Measurements from ENCODE around the gene SPI1.

SPI1 gene

DNA sequence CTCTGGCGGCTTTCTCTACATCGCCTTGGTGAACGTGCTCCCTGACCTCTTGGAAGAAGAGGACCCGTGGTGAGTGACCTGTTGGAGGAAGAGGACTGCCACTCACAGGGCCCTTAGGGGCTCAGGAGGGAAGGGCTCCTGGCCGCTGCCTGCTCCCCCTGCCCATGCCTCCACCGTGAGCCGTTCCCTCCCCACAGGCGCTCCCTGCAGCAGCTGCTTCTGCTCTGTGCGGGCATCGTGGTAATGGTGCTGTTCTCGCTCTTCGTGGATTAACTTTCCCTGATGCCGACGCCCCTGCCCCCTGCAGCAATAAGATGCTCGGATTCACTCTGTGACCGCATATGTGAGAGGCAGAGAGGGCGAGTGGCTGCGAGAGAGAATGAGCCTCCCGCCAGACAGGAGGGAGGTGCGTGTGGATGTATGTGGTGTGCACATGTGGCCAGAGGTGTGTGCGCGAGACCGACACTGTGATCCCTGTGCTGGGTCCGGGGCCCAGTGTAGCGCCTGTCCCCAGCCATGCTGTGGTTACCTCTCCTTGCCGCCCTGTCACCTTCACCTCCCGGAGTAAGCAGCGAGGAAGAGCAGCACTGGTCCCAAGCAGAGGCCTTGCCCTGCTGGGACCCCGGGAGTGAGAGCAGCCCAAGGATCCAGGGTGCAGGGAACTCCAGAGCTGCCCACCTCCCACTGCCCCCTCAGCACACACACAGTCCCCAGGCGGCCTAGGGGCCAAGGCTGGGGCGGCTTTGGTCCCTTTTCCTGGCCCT is 36.9 kb upstream of the SPI1 start:
- H3K27ac ChIP-seq: peak overlapping the region; percentile 48
- no peak for TF ChIP-seq CTCF (conservative IDR thresholded peaks at IDR 0.05)

- TF ChIP-seq CTCF (conservative IDR thresholded peaks at IDR 0.05): no peak
- H3K27ac ChIP-seq: no peak overlapping the region; the same call in 1 of the 2 replicates
Measured at GRCh38 chr11:47414685-47415070, 36.3 kb upstream of the SPI1 start.

- TF ChIP-seq CTCF (conservative IDR thresholded peaks at IDR 0.05): no peak
- H3K27ac ChIP-seq: no peak overlapping the region
Measured at GRCh38 chr11:47413908-47414684, 35.7 kb upstream of the SPI1 start.

DNA sequence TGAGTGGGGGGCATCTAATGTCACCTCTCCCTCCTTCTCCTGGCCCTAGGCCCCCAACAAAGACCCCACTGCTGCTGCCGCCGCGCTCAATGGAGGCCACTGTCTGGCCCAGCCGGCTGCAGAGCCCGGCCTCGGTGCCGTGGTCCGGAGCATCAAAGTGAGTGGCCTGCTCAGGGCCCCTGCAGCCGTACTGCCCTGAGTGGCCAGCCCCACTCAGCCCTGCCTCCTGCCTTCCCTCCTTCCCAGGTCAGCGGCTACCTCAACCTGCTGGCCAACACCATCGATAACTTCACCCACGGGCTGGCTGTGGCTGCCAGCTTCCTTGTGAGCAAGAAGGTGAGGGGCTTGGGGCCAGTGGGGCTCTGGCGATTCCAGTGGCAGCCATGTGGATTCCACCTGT is 35.0 kb upstream of the SPI1 start:
- TF ChIP-seq CTCF (conservative IDR thresholded peaks at IDR 0.05): no peak

GRCh38 chr11:47411884-47412746 is 33.8 kb upstream of the SPI1 start:
- TF ChIP-seq CTCF (conservative IDR thresholded peaks at IDR 0.05): peak; percentile 66
- no peak overlapping the region for H3K27ac ChIP-seq

More for the DNA sequence above, 35.0 kb upstream of the SPI1 start:
- no peak overlapping the region for H3K27ac ChIP-seq

DNA sequence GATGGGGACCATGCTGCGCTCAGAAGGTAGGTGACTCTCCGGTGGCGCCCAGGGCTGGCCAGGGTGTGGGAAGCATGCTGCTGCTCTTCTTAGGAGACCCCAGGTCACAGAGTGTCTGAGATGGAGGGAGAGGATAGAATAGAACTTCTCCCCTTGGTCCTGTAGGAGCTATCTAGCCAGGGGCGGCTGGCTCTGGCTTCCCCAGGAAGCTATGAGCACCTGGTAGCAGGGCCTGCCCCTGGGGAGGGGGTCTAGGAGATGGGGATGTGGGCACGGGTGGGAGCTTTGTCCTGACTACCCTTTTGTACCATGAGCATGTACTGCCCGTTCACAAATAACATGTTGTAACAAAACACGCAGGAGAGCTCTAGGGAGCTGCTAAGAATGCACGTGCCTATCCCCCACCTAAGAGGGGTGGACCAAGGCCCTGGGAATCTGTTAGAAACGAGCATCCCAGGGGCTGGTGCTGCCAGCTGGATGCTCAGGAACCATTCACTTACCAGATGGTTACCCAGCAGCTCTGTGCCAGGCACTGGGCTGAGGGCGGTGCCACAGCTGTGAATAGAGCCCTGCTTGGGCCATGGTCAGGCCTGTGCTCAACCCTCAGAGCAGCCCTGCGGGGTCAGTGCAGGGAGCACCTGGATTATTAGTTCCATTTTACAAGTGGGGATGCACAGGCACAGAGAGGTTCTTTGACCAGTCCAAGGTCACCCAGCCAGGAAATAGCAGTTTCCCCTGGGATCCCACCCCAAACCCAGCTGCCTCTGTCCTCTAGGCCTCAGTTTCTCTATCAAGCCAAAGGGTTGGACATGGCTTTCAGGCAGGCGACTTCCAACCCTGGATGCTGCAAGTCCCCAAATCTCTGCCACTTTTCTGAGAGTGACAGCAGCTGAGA is 32.3 kb upstream of the SPI1 start:
- H3K27ac ChIP-seq: no peak overlapping the region
- TF ChIP-seq CTCF (conservative IDR thresholded peaks at IDR 0.05): no peak
